ENCODE data around the gene BCL2L11.

- TF ChIP-seq, protein P1, sequence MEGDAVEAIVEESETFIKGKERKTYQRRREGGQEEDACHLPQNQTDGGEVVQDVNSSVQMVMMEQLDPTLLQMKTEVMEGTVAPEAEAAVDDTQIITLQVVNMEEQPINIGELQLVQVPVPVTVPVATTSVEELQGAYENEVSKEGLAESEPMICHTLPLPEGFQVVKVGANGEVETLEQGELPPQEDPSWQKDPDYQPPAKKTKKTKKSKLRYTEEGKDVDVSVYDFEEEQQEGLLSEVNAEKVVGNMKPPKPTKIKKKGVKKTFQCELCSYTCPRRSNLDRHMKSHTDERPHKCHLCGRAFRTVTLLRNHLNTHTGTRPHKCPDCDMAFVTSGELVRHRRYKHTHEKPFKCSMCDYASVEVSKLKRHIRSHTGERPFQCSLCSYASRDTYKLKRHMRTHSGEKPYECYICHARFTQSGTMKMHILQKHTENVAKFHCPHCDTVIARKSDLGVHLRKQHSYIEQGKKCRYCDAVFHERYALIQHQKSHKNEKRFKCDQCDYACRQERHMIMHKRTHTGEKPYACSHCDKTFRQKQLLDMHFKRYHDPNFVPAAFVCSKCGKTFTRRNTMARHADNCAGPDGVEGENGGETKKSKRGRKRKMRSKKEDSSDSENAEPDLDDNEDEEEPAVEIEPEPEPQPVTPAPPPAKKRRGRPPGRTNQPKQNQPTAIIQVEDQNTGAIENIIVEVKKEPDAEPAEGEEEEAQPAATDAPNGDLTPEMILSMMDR (IDR thresholded peaks at IDR 0.05), result no peak
- TF ChIP-seq EP300 (IDR thresholded peaks at IDR 0.05), result no peak
- no peak for TF ChIP-seq POLR2A (IDR thresholded peaks at IDR 0.05)
These were observed 81.7 kb downstream of the BCL2L11 start for GRCh38 chr2:111202266-111203040.

Data from ovary (tissue), 3 donors.